Measurements from ENCODE around the gene PTGIR. TPM values are rescaled to one million over a fixed set of nuclear protein-coding genes. Genes with fewer than 3 reads are reported as not detected.
"Not testable (repeated sequence)": the region's sequence is repeated elsewhere in the genome, so short reads cannot be mapped to it uniquely, and the experiment has no call there.

PTGIR gene
- polyA plus RNA-seq, 3 donors from 2014 or later = 0.14 to 0.52 TPM; not detected in 1

GRCh38 chr19:46631481-46631880 is 6.6 kb upstream of the PTGIR start:
- Mint-ChIP-seq H3K9me3 (no peaks in the 10 kb centered on the region), H3K27ac (no peak overlapping the region), H3K27me3 (ENCODE audit: low read depth in 3 of 3) (peaks cover 2 to 26% (median 12%) of the 10 kb centered on the region in 3 donors), H3K36me3 (no peaks in the 10 kb centered on the region), H3K4me3 (no peak overlapping the region), H3K4me1 (peaks cover 11 to 14% of the 10 kb centered on the region in 2 donors)
- no peak for DNase-seq

GRCh38 chr19:46630586-46631205 is 5.8 kb upstream of the PTGIR start:
- no peak for DNase-seq
- no peak overlapping the region for H3K4me3 Mint-ChIP-seq
- peaks cover under 1 to 23% (median 12%) of the 10 kb centered on the region in 3 donors for H3K27me3 Mint-ChIP-seq (ENCODE audit: low read depth in 3 of 3)
- H3K4me1 Mint-ChIP-seq = peaks cover 11 to 14% of the 10 kb centered on the region in 2 donors
- H3K27ac Mint-ChIP-seq = no peak overlapping the region
- H3K36me3 Mint-ChIP-seq = no peaks in the 10 kb centered on the region
- no peaks in the 10 kb centered on the region for H3K9me3 Mint-ChIP-seq

- no peak for DNase-seq
- H3K4me1 Mint-ChIP-seq = peaks cover 10 to 11% of the 10 kb centered on the region in 2 donors
- no peak overlapping the region for H3K4me3 Mint-ChIP-seq
- H3K36me3 Mint-ChIP-seq = no peaks in the 10 kb centered on the region
- H3K9me3 Mint-ChIP-seq = no peaks in the 10 kb centered on the region
- H3K27ac Mint-ChIP-seq = no peak overlapping the region
- peaks cover 0 to 23% (median 11%) of the 10 kb centered on the region in 3 donors for H3K27me3 Mint-ChIP-seq (ENCODE audit: low read depth in 3 of 3)
These were observed 4.7 kb upstream of the PTGIR start for GRCh38 chr19:46629546-46630025.

- Mint-ChIP-seq H3K27me3 (ENCODE audit: low read depth in 3 of 3) (peaks cover 0 to 22% (median 11%) of the 10 kb centered on the region in 3 donors), H3K4me1 (peaks cover 8 to 10% of the 10 kb centered on the region in 2 donors)
- not testable (repeated sequence) for DNase-seq, H3K9me3 Mint-ChIP-seq, H3K36me3 Mint-ChIP-seq, H3K4me3 Mint-ChIP-seq, H3K27ac Mint-ChIP-seq
These were observed 4.1 kb upstream of the PTGIR start for GRCh38 chr19:46628970-46629369.

- no peaks in the 10 kb centered on the region for H3K9me3 Mint-ChIP-seq
- no peaks in the 10 kb centered on the region for H3K36me3 Mint-ChIP-seq
- no peak overlapping the region for H3K4me3 Mint-ChIP-seq
- H3K27me3 Mint-ChIP-seq (ENCODE audit: low read depth in 3 of 3) = peaks cover 0 to 10% (median 1%) of the 10 kb centered on the region in 3 donors
- DNase-seq = no peak
- H3K27ac Mint-ChIP-seq = no peak overlapping the region
- H3K4me1 Mint-ChIP-seq = no peaks in the 10 kb centered on the region
These were observed 1.6 kb upstream of the PTGIR start for GRCh38 chr19:46626446-46626845.

GRCh38 chr19:46625731-46626130 is 842 bp upstream of the PTGIR start:
- H3K27me3 Mint-ChIP-seq (ENCODE audit: low read depth in 3 of 3) = peaks cover 0 to 7% (median 1%) of the 10 kb centered on the region in 3 donors
- no peaks in the 10 kb centered on the region for H3K9me3 Mint-ChIP-seq
- H3K4me3 Mint-ChIP-seq = no peak overlapping the region
- H3K27ac Mint-ChIP-seq = no peak overlapping the region
- no peak for DNase-seq
- H3K36me3 Mint-ChIP-seq = no peaks in the 10 kb centered on the region
- no peaks in the 10 kb centered on the region for H3K4me1 Mint-ChIP-seq

GRCh38 chr19:46623915-46624502 is 880 bp downstream of the PTGIR start:
- Mint-ChIP-seq H3K36me3 (no peaks in the 10 kb centered on the region), H3K4me1 (no peaks in the 10 kb centered on the region), H3K4me3 (no peak overlapping the region), H3K27me3 (ENCODE audit: low read depth in 3 of 3) (peaks cover 0 to 4% (median 0%) of the 10 kb centered on the region in 3 donors), H3K27ac (no peak overlapping the region), H3K9me3 (no peaks in the 10 kb centered on the region)
- no peak for DNase-seq

- H3K4me1 Mint-ChIP-seq = peaks cover 0 to under 1% of the 10 kb centered on the region in 2 donors
These were observed 2.8 kb downstream of the PTGIR start for GRCh38 chr19:46622118-46622446.

GRCh38 chr19:46621191-46622117 is 3.4 kb downstream of the PTGIR start:
- Mint-ChIP-seq H3K4me3 (no peak overlapping the region), H3K9me3 (no peaks in the 10 kb centered on the region), H3K4me1 (peaks cover 5 to 7% of the 10 kb centered on the region in 2 donors), H3K27ac (no peak overlapping the region), H3K27me3 (ENCODE audit: low read depth in 3 of 3) (peaks cover 0 to 4% (median 4%) of the 10 kb centered on the region in 3 donors), H3K36me3 (peaks cover 0 to 3% (median 0%) of the 10 kb centered on the region in 3 donors)
- DNase-seq = no peak

More at GRCh38 chr19:46622118-46622446, 2.8 kb downstream of the PTGIR start:
- Mint-ChIP-seq H3K36me3 (no peaks in the 10 kb centered on the region), H3K27me3 (ENCODE audit: low read depth in 3 of 3) (peaks cover 0 to 4% (median under 1%) of the 10 kb centered on the region in 3 donors), H3K9me3 (no peaks in the 10 kb centered on the region), H3K4me3 (no peak overlapping the region), H3K27ac (no peak overlapping the region)
- DNase-seq = no peak

GRCh38 chr19:46620716-46621115 is 4.2 kb downstream of the PTGIR start:
- peaks cover 0 to 4% (median 4%) of the 10 kb centered on the region in 3 donors for H3K27me3 Mint-ChIP-seq (ENCODE audit: low read depth in 3 of 3)
- no peak overlapping the region for H3K27ac Mint-ChIP-seq
- DNase-seq = no peak
- H3K9me3 Mint-ChIP-seq = no peaks in the 10 kb centered on the region
- peaks cover 5 to 8% of the 10 kb centered on the region in 2 donors for H3K4me1 Mint-ChIP-seq
- peaks cover 0 to 3% (median 0%) of the 10 kb centered on the region in 3 donors for H3K36me3 Mint-ChIP-seq
- H3K4me3 Mint-ChIP-seq = no peak overlapping the region

- Mint-ChIP-seq H3K36me3 (peaks cover 0 to 3% (median 0%) of the 10 kb centered on the region in 3 donors), H3K9me3 (no peaks in the 10 kb centered on the region), H3K27me3 (ENCODE audit: low read depth in 3 of 3) (peaks cover 0 to 4% (median 2%) of the 10 kb centered on the region in 3 donors), H3K4me1 (peaks cover 5 to 8% of the 10 kb centered on the region in 2 donors), H3K27ac (no peak overlapping the region), H3K4me3 (no peak overlapping the region)
- no peak for DNase-seq
These were observed 4.6 kb downstream of the PTGIR start for GRCh38 chr19:46620267-46620666.

- Mint-ChIP-seq H3K36me3 (peaks cover 0 to 3% (median 0%) of the 10 kb centered on the region in 3 donors), H3K4me3 (no peak overlapping the region), H3K4me1 (peaks cover 11 to 14% of the 10 kb centered on the region in 2 donors), H3K27me3 (ENCODE audit: low read depth in 3 of 3) (peaks cover 0 to 4% (median 0%) of the 10 kb centered on the region in 3 donors), H3K27ac (no peak overlapping the region), H3K9me3 (no peaks in the 10 kb centered on the region)
- DNase-seq = no peak
These were observed 6.1 kb downstream of the PTGIR start for GRCh38 chr19:46618670-46619231.

- no peak overlapping the region for H3K27ac Mint-ChIP-seq
- H3K36me3 Mint-ChIP-seq = peaks cover 0 to 3% (median 0%) of the 10 kb centered on the region in 3 donors
- no peaks in the 10 kb centered on the region for H3K9me3 Mint-ChIP-seq
- peaks cover 11 to 15% of the 10 kb centered on the region in 2 donors for H3K4me1 Mint-ChIP-seq
- no peak for DNase-seq
- H3K4me3 Mint-ChIP-seq = no peak overlapping the region
- peaks cover 0 to 6% (median 0%) of the 10 kb centered on the region in 3 donors for H3K27me3 Mint-ChIP-seq (ENCODE audit: low read depth in 3 of 3)
These were observed 7.3 kb downstream of the PTGIR start for GRCh38 chr19:46617601-46618000.

Data from immature natural killer cell (primary cell).